Hematopoietic multipotent progenitor cell treated with erythropoietin and hydrocortisone succinate and interleukin-3 and kit ligand, for 6 days (in vitro differentiated cells): ENCODE measurements around the gene SOCS2.
"Not testable (repeated sequence)": the region's sequence is repeated elsewhere in the genome, so short reads cannot be mapped to it uniquely, and the experiment has no call there.

Experiments used
- DNase-seq: peaks from one replicate; pipeline ENCODE4 v3.0.0-alpha.2; 2015

The SOCS2 gene

GRCh38 chr12:93594766-93595311 is 22.4 kb downstream of the SOCS2 start:
- no peak for DNase-seq

- peak; percentile 43 for DNase-seq
Measured at GRCh38 chr12:93595351-93595750, 22.9 kb downstream of the SOCS2 start.

- DNase-seq, result no peak
Measured at GRCh38 chr12:93597608-93598007, 25.1 kb downstream of the SOCS2 start.

GRCh38 chr12:93599192-93599591 is 26.7 kb downstream of the SOCS2 start:
- DNase-seq, result no peak

- DNase-seq, result no peak
Measured at GRCh38 chr12:93601591-93601990, 29.1 kb downstream of the SOCS2 start.

- DNase-seq, result no peak
Measured at GRCh38 chr12:93602897-93603668, 30.6 kb downstream of the SOCS2 start.

- peak; percentile 36 for DNase-seq
Measured at GRCh38 chr12:93603762-93604161, 31.3 kb downstream of the SOCS2 start.

GRCh38 chr12:93608313-93608712 is 35.8 kb downstream of the SOCS2 start:
- no peak for DNase-seq

GRCh38 chr12:93609281-93610192 is 37.1 kb downstream of the SOCS2 start:
- no peak for DNase-seq

GRCh38 chr12:93612776-93613175 is 40.3 kb downstream of the SOCS2 start:
- no peak for DNase-seq

GRCh38 chr12:93614917-93615596 is 42.6 kb downstream of the SOCS2 start:
- no peak for DNase-seq

- DNase-seq, result no peak
Measured at GRCh38 chr12:93616584-93617101, 44.2 kb downstream of the SOCS2 start.

- DNase-seq, result no peak
Measured at GRCh38 chr12:93618891-93619410, 46.5 kb downstream of the SOCS2 start.

GRCh38 chr12:93621986-93622385 is 49.5 kb downstream of the SOCS2 start:
- no peak for DNase-seq

- no peak for DNase-seq
Measured at GRCh38 chr12:93622485-93622884, 50.0 kb downstream of the SOCS2 start.

GRCh38 chr12:93624595-93625294 is 52.3 kb downstream of the SOCS2 start:
- no peak for DNase-seq

- DNase-seq, result not testable (repeated sequence)
Measured at GRCh38 chr12:93625295-93625645, 52.8 kb downstream of the SOCS2 start.

- DNase-seq, result no peak
Measured at GRCh38 chr12:93626160-93626559, 53.7 kb downstream of the SOCS2 start.
